IMR-90 (cell line): ENCODE data around the gene ASTN2. TPM values are rescaled to one million over a fixed set of nuclear protein-coding genes. Genes with fewer than 3 reads are reported as not detected.

Source experiments
- ATAC-seq: fragments of 200-7000 bp; cut with Tn5 transposase; 2 replicates; pipeline ENCODE4 v1.9.1; 2020; ENCODE audit warnings: low read depth, mild to moderate bottlenecking, moderate library complexity
- BruUV-seq: library from RNA; stranded (reverse); fragments of 400-500 nt; replicated peaks from 2 replicates; lab custom pipeline; 2021; lab: Mats Ljungman, UMichigan
- CTCF ChIA-PET: fragments of 300-600 bp; formaldehyde crosslinking; extraction: SDS; loops from one replicate; lab custom pipeline; 2021; ENCODE audit warnings: antibody characterized with exemption; lab: Yijun Ruan, JAX
- POLR2A ChIA-PET: fragments of 300-600 bp; sonication (Branson Sonifier 250); formaldehyde crosslinking; loops from one replicate; lab custom pipeline; 2022; ENCODE audit warnings: antibody characterized with exemption; ENCODE audit not compliant: unreplicated experiment; lab: Charles Lee
- DNase-seq: peaks from one replicate; pipeline ENCODE4 v3.0.0; 2013
- H2AFZ ChIP-seq: replicated peaks from 2 replicates; pipeline ENCODE3; 2013; ENCODE audit warnings: low read length, mild to moderate bottlenecking; ENCODE audit not compliant: poor library complexity
- H2AK5ac ChIP-seq: 2 replicates; pipeline ENCODE4 v1.6.1; 2013; ENCODE audit warnings: low read depth, low read length, inconsistent platforms
- H2AK9ac ChIP-seq: replicated peaks from 2 replicates; pipeline ENCODE3; 2013; ENCODE audit warnings: mild to moderate bottlenecking, low read depth, low read length, moderate library complexity; ENCODE audit not compliant: poor library complexity
- H2BK120ac ChIP-seq: 2 replicates; pipeline ENCODE4 v1.6.1; 2013; ENCODE audit warnings: low read depth, low read length, inconsistent platforms
- H2BK15ac ChIP-seq: 3 replicates; pipeline ENCODE4 v1.6.1; 2013; ENCODE audit warnings: low read depth, low read length, inconsistent platforms
- H2BK20ac ChIP-seq: 2 replicates; pipeline ENCODE4 v1.6.1; 2013; ENCODE audit warnings: low read depth, mild to moderate bottlenecking, inconsistent platforms, low read length, moderate library complexity
- H2BK5ac ChIP-seq: 2 replicates; pipeline ENCODE4 v1.6.1; 2013; ENCODE audit warnings: mild to moderate bottlenecking, low read depth, low read length, inconsistent platforms; ENCODE audit not compliant: poor library complexity, severe bottlenecking
- H3K14ac ChIP-seq: replicated peaks from 2 replicates; pipeline ENCODE4 v1.6.1; 2013; ENCODE audit warnings: low read depth, low read length, inconsistent platforms
- H3K18ac ChIP-seq: 2 replicates; pipeline ENCODE4 v1.6.1; 2013; ENCODE audit warnings: low read depth, low read length, control low read depth
- H3K23ac ChIP-seq: 2 replicates; pipeline ENCODE4 v1.6.1; 2013; ENCODE audit warnings: low read depth, low read length, inconsistent platforms
- H3K27ac ChIP-seq: 2 replicates; pipeline ENCODE4 v1.5.1; 2013; ENCODE audit warnings: mild to moderate bottlenecking, control low read depth, low read length; ENCODE audit not compliant: insufficient read depth
- H3K27me3 ChIP-seq: 2 replicates; pipeline ENCODE4 v1.6.1; 2013; ENCODE audit warnings: low read length; ENCODE audit not compliant: control insufficient read depth, insufficient read depth
- H3K36me3 ChIP-seq: 2 replicates; pipeline ENCODE4 v1.6.1; 2013; ENCODE audit warnings: low read length, mixed read lengths; ENCODE audit not compliant: control insufficient read depth, insufficient read depth
- H3K4ac ChIP-seq: 2 replicates; pipeline ENCODE4 v1.6.1; 2013; ENCODE audit warnings: low read depth, low read length, inconsistent platforms
- H3K4me1 ChIP-seq: 2 replicates; pipeline ENCODE4 v1.6.1; 2013; ENCODE audit warnings: low read length, mixed read lengths; ENCODE audit not compliant: control insufficient read depth, insufficient read depth
- H3K4me2 ChIP-seq: 2 replicates; pipeline ENCODE4 v1.6.1; 2013; ENCODE audit warnings: low read depth, mild to moderate bottlenecking, control low read depth, low read length, moderate library complexity
- H3K4me3 ChIP-seq: 2 replicates; pipeline ENCODE4 v1.5.1; 2013; ENCODE audit warnings: low read depth, mild to moderate bottlenecking, control low read depth, low read length, moderate library complexity; ENCODE audit not compliant: insufficient read depth
- H3K56ac ChIP-seq: 2 replicates; pipeline ENCODE4 v1.6.1; 2013; ENCODE audit warnings: low read length, inconsistent platforms; ENCODE audit not compliant: insufficient read depth; ENCODE audit errors: extremely low read depth
- H3K79me1 ChIP-seq, 2 experiments: 2 replicates each; pipeline ENCODE4 v1.6.1; 2013; ENCODE audit warnings: low read length in 2 of 2, inconsistent platforms in 1 of 2, low read depth in 1 of 2
- H3K9ac ChIP-seq: 2 replicates; pipeline ENCODE4 v1.6.1; 2013; ENCODE audit warnings: low read depth, low read length, control low read depth
- H3K9me1 ChIP-seq: 2 replicates; pipeline ENCODE4 v1.6.1; 2013; ENCODE audit warnings: low read length, inconsistent platforms; ENCODE audit not compliant: insufficient read depth
- H3K9me3 ChIP-seq: 2 replicates; pipeline ENCODE4 v1.6.1; 2013; ENCODE audit warnings: low read length; ENCODE audit not compliant: control insufficient read depth, insufficient read depth
- H4K20me1 ChIP-seq: 2 replicates; pipeline ENCODE4 v1.6.1; 2013; ENCODE audit warnings: low read length, inconsistent platforms; ENCODE audit not compliant: insufficient read depth
- H4K5ac ChIP-seq: 2 replicates; pipeline ENCODE4 v1.6.1; 2013; ENCODE audit warnings: mild to moderate bottlenecking, low read depth, low read length, control low read depth
- H4K8ac ChIP-seq, 2 experiments: 2 replicates each; pipeline ENCODE4 v1.6.1; 2013; ENCODE audit warnings: low read depth in 2 of 2, low read length in 2 of 2, control low read depth in 1 of 2, inconsistent platforms in 1 of 2
- H4K91ac ChIP-seq: 2 replicates; pipeline ENCODE4 v1.6.1; 2013; ENCODE audit warnings: low read depth, low read length, inconsistent platforms; ENCODE audit not compliant: insufficient read depth
- BHLHE40 ChIP-seq: fragments of 150-350 bp; IDR thresholded peaks from 2 replicates; pipeline ENCODE4 v1.6.1; 2016; ENCODE audit warnings: mild to moderate bottlenecking, low read depth, low read length
- CEBPB ChIP-seq: IDR thresholded peaks from 2 replicates; pipeline ENCODE4 v1.6.1; 2012; ENCODE audit warnings: low read depth, low read length, improper control_type of control experiment
- CHD1 ChIP-seq: IDR thresholded peaks from 2 replicates; pipeline ENCODE4 v1.6.1; 2012; ENCODE audit warnings: low read depth, low read length, improper control_type of control experiment
- CTCF ChIP-seq: conservative IDR thresholded peaks from 2 replicates; pipeline ENCODE4 v1.5.1; 2012; ENCODE audit warnings: mild to moderate bottlenecking, low read depth, low read length, improper control_type of control experiment
- FOS ChIP-seq: fragments of 150-350 bp; IDR thresholded peaks from 2 replicates; pipeline ENCODE4 v1.6.1; 2016; ENCODE audit warnings: low read depth, low read length
- MAFK ChIP-seq: IDR thresholded peaks from 2 replicates; pipeline ENCODE4 v1.6.1; 2012; ENCODE audit warnings: low read depth, low read length, improper control_type of control experiment
- MAZ ChIP-seq: IDR thresholded peaks from 2 replicates; pipeline ENCODE4 v1.6.1; 2012; ENCODE audit warnings: low read depth, mild to moderate bottlenecking, low read length, improper control_type of control experiment, moderate library complexity, borderline replicate concordance
- MXI1 ChIP-seq: IDR thresholded peaks from 2 replicates; pipeline ENCODE4 v1.6.1; 2012; ENCODE audit warnings: low read depth, mild to moderate bottlenecking, low read length, moderate library complexity, borderline replicate concordance
- NFE2L2 ChIP-seq: fragments of 150-350 bp; IDR thresholded peaks from 2 replicates; pipeline ENCODE4 v1.6.1; 2016; ENCODE audit warnings: low read depth, mild to moderate bottlenecking, low read length
- POLR2A ChIP-seq: IDR thresholded peaks from 2 replicates; pipeline ENCODE4 v1.6.1; 2012; ENCODE audit warnings: mild to moderate bottlenecking, low read depth, low read length
- RFX5 ChIP-seq: IDR thresholded peaks from 2 replicates; pipeline ENCODE4 v1.8.0; 2012; ENCODE audit warnings: low read depth, mild to moderate bottlenecking, low read length, moderate library complexity
- USF2 ChIP-seq: fragments of 150-350 bp; IDR thresholded peaks from 2 replicates; pipeline ENCODE4 v1.6.1; 2017; ENCODE audit warnings: mild to moderate bottlenecking, antibody characterized with exemption, low read length, low read depth
- WGBS, 2 experiments: methylation state at CpG; one replicate each; pipeline versions ENCODE4 v1.1.5 to v1.1.7; 2013; ENCODE audit warnings: missing lambda C conversion rate in 2 of 2; ENCODE audit not compliant: insufficient read length in 1 of 2; ENCODE audit errors: extremely low coverage in 2 of 2; 5-methylcytosine and 5-hydroxymethylcytosine counted together
- dilution Hi-C: fragments of 300-500 bp; cut with HindIII; formaldehyde crosslinking; loops from one replicate; pipeline ENCODE4 v1.14.3; 2018; ENCODE audit warnings: low sequenced_read_pairs; ENCODE audit not compliant: unreplicated experiment
- in situ Hi-C: fragments of 300-500 bp; cut with MboI; formaldehyde crosslinking; loops from 3 replicates; pipeline ENCODE4 v1.14.3; 2019; ENCODE audit warnings: low sequenced_read_pairs, inconsistent platforms, mixed read lengths
- intact Hi-C: fragments of 100-400 bp; cut with micrococcal nuclease; formaldehyde crosslinking; loops from 2 replicates; pipeline ENCODE4 v1.10.0; 2022
- polyA plus RNA-seq, 3 experiments: library from polyadenylated mRNA; depleted of rRNA; stranded (reverse); fragments of >200 nt; gene quantifications; 2 replicates each; pipeline ENCODE4 v1.2.3, GENCODE V29; 2012; ENCODE audit warnings: low replicate concordance in 1 of 3
- total RNA-seq: library from RNA; depleted of rRNA; stranded (reverse); fragments of >200 nt; gene quantifications from 2 replicates; pipeline ENCODE4 v1.2.3, GENCODE V29; 2012

ASTN2 gene
- total and polyA plus RNA-seq, 2 of the 4 experiments (the other 2 are of a cell fraction) = 3.8 to 6.8 TPM

GRCh38 chr9:117104716-117105495, 310.0 kb downstream of the ASTN2 start:
- Histone ChIP-seq H3K9me1 (no peaks in the 10 kb centered on the region), H3K79me1 (no peaks in the 10 kb centered on the region), H3K4me1 (0 out of 2 replicates have a peak, but pooled peaks cover 1% of the 10 kb centered on the region), H4K91ac (0 out of 2 replicates have a peak overlapping the region, but pooled peaks have one; percentile 21), H3K56ac (no peak overlapping the region), H3K27me3 (no peaks in the 10 kb centered on the region), H3K9ac (no peak overlapping the region), H3K9me3 (peaks cover 2% of the 10 kb centered on the region), H4K8ac (no peak overlapping the region), H3K27ac (0 out of 2 replicates have a peak overlapping the region, but pooled peaks have one; percentile 23), H4K5ac (no peak overlapping the region; the same call in 1 of the 2 replicates), H2BK5ac (peak overlapping the region; percentile 41), H4K20me1 (no peaks in the 10 kb centered on the region), H3K18ac (peak overlapping the region; percentile 52; the same call in 1 of the 2 replicates), H3K4me3 (no peak overlapping the region), H2BK15ac (no peak overlapping the region), H2BK20ac (no peak overlapping the region), H3K23ac (no peak overlapping the region), H2AFZ (no peak overlapping the region), H2BK120ac (no peak overlapping the region), H3K36me3 (no peaks in the 10 kb centered on the region), H3K14ac (no peak overlapping the region), H3K4me2 (no peak overlapping the region), H2AK9ac (no peak overlapping the region), H2AK5ac (no peak overlapping the region), H3K4ac (no peak overlapping the region)
- intact Hi-C loops (no loop called here), dilution Hi-C loops (no loop called here), in situ Hi-C loops (no loop called here)
- WGBS, 2 experiments = no CpG with 5 or more reads among the region's 8 CpGs
- TF ChIP-seq FOS (no peak), MXI1 (no peak), MAZ (no peak), USF2 (no peak), POLR2A (no peak), CEBPB (no peak), NFE2L2 (no peak), MAFK (no peak), RFX5 (no peak), CHD1 (no peak), BHLHE40 (no peak), CTCF (no peak)
- DNase-seq (peak; percentile 6), ATAC-seq (no peak)
- ChIA-PET POLR2A (no interaction called here), CTCF (no interaction called here)
- BruUV-seq = no TSS peak
